Psoas muscle (tissue), 8 donors: ENCODE data around the gene PALM3. TPM values are rescaled to one million over a fixed set of nuclear protein-coding genes. Genes with fewer than 3 reads are reported as not detected.
A peak's percentile ranks its signal among the peaks of the same experiment; 100 is the strongest.
"Not testable (repeated sequence)": the region's sequence is repeated elsewhere in the genome, so short reads cannot be mapped to it uniquely, and the experiment has no call there.

Experiments used
- ATAC-seq, 4 donors: fragments of 200-7000 bp; cut with Tn5 transposase; one replicate each; pipeline ENCODE4 v1.9.1; 2020; ENCODE audit warnings: moderate library complexity in 3 of 4, mild to moderate bottlenecking in 2 of 4
- DNase-seq, 2 donors: peaks; one replicate each; pipeline ENCODE4 v3.0.0-alpha.2; 2020
- H3K27ac ChIP-seq: fragments of 200-600 bp; one replicate; pipeline ENCODE4 v1.8.0; 2022
- H3K27me3 ChIP-seq, 3 donors: fragments of 200-600 bp in 1 of 3; one replicate each; pipeline versions ENCODE4 v1.6.1 to v1.8.0; 2013 to 2022; ENCODE audit warnings: low read length in 2 of 3, mild to moderate bottlenecking in 2 of 3, moderate library complexity in 1 of 3; ENCODE audit not compliant: insufficient read depth in 3 of 3
- H3K36me3 ChIP-seq, 2 donors: fragments of 200-600 bp in 1 of 2; one replicate each; pipeline versions ENCODE4 v1.6.1 to v1.8.0; 2013 to 2022; ENCODE audit warnings: low read depth in 1 of 2, mild to moderate bottlenecking in 1 of 2, moderate library complexity in 1 of 2; ENCODE audit not compliant: insufficient read depth in 1 of 2
- H3K4me1 ChIP-seq: fragments of 200-600 bp; one replicate; pipeline ENCODE4 v1.8.0; 2022
- H3K4me3 ChIP-seq: fragments of 200-600 bp; one replicate; pipeline ENCODE4 v1.8.0; 2022; ENCODE audit warnings: mild to moderate bottlenecking
- H3K9me3 ChIP-seq: fragments of 200-600 bp; one replicate; pipeline ENCODE4 v1.8.0; 2022
- CTCF ChIP-seq: fragments of 200-600 bp; IDR thresholded peaks from one replicate; pipeline ENCODE4 v1.8.0; 2022; ENCODE audit warnings: antibody characterized with exemption
- WGBS, 3 donors: extraction: QIAGEN DNeasy Blood & Tissue Kit; methylation state at CpG; one replicate each; pipeline versions ENCODE4 v1.1.6 to v1.1.7; 2013; 5-methylcytosine and 5-hydroxymethylcytosine counted together
- intact Hi-C, 2 donors: fragments of 100-400 bp; cut with DNase I; formaldehyde crosslinking; loops; one replicate each; pipeline versions ENCODE4 v1.11.0 to v1.14.2; 2022
- polyA plus RNA-seq, 3 donors: library from polyadenylated mRNA; stranded (reverse); fragments of 200-250 nt; gene quantifications; one replicate each; pipeline ENCODE4 v1.2.3, GENCODE V29; 2013
- total RNA-seq, 4 donors: library from RNA; stranded (reverse); fragmentation: NEBNext Ultra II Directional in 2 of 4; extraction: Animal tissue kit (Norgen Biotek cat#: 25700) in 2 of 4; gene quantifications; one replicate each; pipeline versions ENCODE4 v1.2.1 to v1.2.4, GENCODE V29; 2021 to 2023
- donor health status: healthy with polysubstance abuse.
- donor health status: DM: no; HTN: no; CAD: no; lungs with moderate emphysema.
- donor health status: Bipolar disorder and iron deficiency.
- donor health status: healthy.
- donor health status: DM: yes; HTN: yes; CAD: no.
- donor health status: DM: no; HTN: no; CAD: no.
- donor health status: DM: no; HTN: no; CAD: no.
- donor health status: DM: yes; HTN: yes; CAD: no.

PALM3 gene
- total and polyA plus RNA-seq, 7 donors = 0.04 to 0.05 TPM; not detected in 5

- Histone ChIP-seq H3K27ac (no peak overlapping the region), H3K4me1 (no peaks in the 10 kb centered on the region), H3K4me3 (no peak overlapping the region), H3K27me3 (no peaks in the 10 kb centered on the region), H3K9me3 (no peaks in the 10 kb centered on the region), H3K36me3 (no peaks in the 10 kb centered on the region)
- ATAC-seq (peak in 1 of 4 donors; percentile 33), DNase-seq (peak in 1 of 2 donors; percentile 48)
- intact Hi-C loops = no loop called here
- no peak for TF ChIP-seq CTCF
- 57 to 60% (median 58%) methylated on average over 5 of the region's 5 CpGs for WGBS, 3 donors
Observed at GRCh38 chr19:14021474-14021873, 40.4 kb downstream of the PALM3 start.

- ATAC-seq, H3K27ac ChIP-seq, H3K9me3 ChIP-seq, H3K4me1 ChIP-seq, H3K36me3 ChIP-seq, intact Hi-C loops, H3K27me3 ChIP-seq, H3K4me3 ChIP-seq: not testable (repeated sequence)
- peak in 1 of 2 donors; percentile 6 for DNase-seq
- 82 to 93% (median 88%) methylated on average over 3 of the region's 3 CpGs for WGBS, 3 donors
Observed at GRCh38 chr19:14019739-14020138, 42.1 kb downstream of the PALM3 start.

- H3K27ac ChIP-seq = no peak overlapping the region
- H3K27me3 ChIP-seq = no peaks in the 10 kb centered on the region
- no peak overlapping the region for H3K4me3 ChIP-seq
- no peaks in the 10 kb centered on the region for H3K4me1 ChIP-seq
- H3K36me3 ChIP-seq = no peaks in the 10 kb centered on the region
- TF ChIP-seq CTCF = no peak
- H3K9me3 ChIP-seq = no peaks in the 10 kb centered on the region
- intact Hi-C loops = no loop called here
- ATAC-seq = no peak
- DNase-seq = no peak
- 72 to 81% (median 79%) methylated on average over 6 of the region's 6 CpGs for WGBS, 3 donors
Observed at GRCh38 chr19:14019100-14019499, 42.8 kb downstream of the PALM3 start.

GRCh38 chr19:14015524-14016035 lies 46.3 kb downstream of the PALM3 start:
- WGBS, 3 donors = 62 to 70% (median 66%) methylated on average over 8 of the region's 8 CpGs
- Histone ChIP-seq H3K27ac (no peak overlapping the region), H3K36me3 (no peaks in the 10 kb centered on the region), H3K9me3 (no peaks in the 10 kb centered on the region), H3K4me1 (no peaks in the 10 kb centered on the region), H3K27me3 (no peaks in the 10 kb centered on the region), H3K4me3 (no peak overlapping the region)
- ATAC-seq (no peak), DNase-seq (no peak)
- no peak for TF ChIP-seq CTCF
- intact Hi-C loops = no loop called here

GRCh38 chr19:14012378-14012915 lies 49.4 kb downstream of the PALM3 start:
- Histone ChIP-seq H3K27me3 (no peaks in the 10 kb centered on the region), H3K4me3 (no peak overlapping the region), H3K9me3 (no peaks in the 10 kb centered on the region), H3K4me1 (no peaks in the 10 kb centered on the region), H3K27ac (no peak overlapping the region), H3K36me3 (no peaks in the 10 kb centered on the region)
- intact Hi-C loops = no loop called here
- DNase-seq (no peak), ATAC-seq (no peak)
- WGBS, 3 donors = 82 to 84% (median 83%) methylated on average over 2 of the region's 2 CpGs
- TF ChIP-seq CTCF = no peak
